CD1c-positive myeloid dendritic cell (primary cell): Measurements from ENCODE around the gene SOS1.
"Not testable (repeated sequence)": the region's sequence is repeated elsewhere in the genome, so short reads cannot be mapped to it uniquely, and the experiment has no call there.

Source experiments
- DNase-seq: peaks from one replicate; pipeline ENCODE4 v3.0.0-alpha.2; 2016; ENCODE audit errors: extremely low spot score

SOS1 gene

DNA sequence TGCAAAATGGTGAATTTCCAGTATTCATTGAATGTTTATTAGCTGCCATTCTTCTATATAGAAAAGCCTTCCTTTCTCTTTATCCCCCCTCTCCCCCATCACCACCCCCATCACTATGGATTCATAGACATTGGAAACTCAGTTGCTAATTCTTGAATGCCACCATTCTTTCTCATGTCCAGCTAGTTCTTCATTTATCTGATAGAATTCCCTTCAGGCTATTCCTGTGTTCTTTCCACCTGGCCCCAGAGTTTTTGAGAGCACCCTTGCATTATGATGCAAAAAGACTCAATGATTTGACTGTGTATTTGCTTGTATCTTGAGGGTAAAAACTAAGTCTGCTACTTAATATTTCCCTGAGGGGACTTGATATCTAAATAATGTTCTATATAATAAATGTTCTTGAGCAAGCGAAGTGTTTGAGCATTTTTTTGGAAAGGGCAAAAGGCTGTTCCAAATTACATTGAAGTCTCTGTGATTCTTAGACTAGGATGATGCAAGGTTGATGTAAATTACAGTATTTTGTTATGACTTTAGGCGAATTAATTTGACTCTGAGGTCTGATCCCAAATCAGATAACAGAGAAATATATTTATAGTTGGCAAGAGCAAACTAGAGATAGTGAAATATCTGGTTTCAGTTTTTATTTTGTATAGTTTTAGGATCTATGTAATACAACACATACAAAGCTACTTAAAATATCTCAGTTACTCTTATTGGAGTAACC, 18.8 kb upstream of the SOS1 start:
- no peak for DNase-seq

DNA sequence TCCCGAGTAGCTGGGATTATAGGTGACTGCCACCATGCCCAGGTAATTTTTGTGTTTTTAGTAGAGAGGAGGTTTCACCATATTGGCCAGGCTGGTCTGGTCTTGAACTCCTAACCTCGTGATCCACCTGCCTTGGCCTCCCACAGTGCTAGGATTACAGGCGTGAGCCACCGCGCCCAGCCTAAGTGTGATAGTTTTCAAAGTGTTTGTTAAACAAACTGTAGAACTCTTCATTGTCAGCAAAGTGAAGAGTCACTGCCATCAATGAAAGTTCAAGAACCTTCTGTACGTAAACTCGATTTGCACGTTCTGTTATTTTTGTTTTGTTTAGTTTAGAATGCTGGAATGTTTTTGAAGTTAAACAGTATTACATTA, 18.0 kb upstream of the SOS1 start:
- DNase-seq = no peak

DNA sequence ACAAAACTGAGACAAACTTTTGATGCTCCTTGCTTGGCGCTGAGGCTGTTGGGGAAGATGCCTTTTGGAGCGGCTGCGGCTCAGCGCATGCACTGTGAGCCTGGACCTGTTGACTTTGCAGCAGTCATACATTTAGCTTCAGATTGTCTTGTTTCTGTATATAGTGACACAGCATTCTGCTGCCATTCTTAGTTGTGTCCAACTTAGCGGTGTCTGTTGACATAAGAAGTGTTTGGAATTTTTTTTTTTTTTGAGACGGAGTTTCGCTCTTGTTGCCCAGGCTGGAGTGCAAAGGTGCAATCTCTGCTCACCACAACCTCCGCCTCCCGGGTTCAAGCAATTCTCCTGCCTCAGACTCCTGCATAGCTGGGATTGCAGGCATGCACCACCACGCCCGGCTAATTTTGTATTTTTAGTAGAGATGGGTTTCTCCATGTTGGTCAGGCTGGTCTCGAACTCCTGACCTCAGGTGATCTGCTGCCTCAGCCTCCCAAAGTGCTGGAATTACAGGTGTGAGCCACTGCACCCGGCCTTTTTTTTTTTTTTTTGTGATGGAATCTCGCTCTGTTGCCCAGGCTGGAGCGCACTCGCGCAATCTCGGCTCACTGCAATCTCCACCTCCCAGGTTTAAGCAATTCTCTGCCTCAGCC, 17.5 kb upstream of the SOS1 start:
- DNase-seq = not testable (repeated sequence)

DNA sequence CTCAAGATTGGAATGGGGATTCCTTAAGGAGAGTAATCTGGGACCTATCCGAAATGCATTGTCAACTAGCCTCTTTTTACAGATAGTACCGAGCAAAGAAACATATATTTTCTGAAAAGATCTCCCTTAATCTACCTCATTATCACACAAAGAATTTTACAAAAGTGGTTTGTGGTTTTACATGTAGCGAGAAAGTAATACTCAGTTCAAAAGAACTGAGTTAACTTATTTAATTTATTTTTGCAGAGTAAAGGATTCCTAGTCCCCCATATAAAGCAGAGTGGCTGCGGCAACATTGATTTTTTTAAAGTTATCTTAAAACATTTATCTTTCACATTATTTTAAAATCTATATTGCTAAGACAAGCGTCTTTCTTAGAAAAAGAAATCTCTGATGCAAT, 15.9 kb upstream of the SOS1 start:
- DNase-seq = no peak

DNA sequence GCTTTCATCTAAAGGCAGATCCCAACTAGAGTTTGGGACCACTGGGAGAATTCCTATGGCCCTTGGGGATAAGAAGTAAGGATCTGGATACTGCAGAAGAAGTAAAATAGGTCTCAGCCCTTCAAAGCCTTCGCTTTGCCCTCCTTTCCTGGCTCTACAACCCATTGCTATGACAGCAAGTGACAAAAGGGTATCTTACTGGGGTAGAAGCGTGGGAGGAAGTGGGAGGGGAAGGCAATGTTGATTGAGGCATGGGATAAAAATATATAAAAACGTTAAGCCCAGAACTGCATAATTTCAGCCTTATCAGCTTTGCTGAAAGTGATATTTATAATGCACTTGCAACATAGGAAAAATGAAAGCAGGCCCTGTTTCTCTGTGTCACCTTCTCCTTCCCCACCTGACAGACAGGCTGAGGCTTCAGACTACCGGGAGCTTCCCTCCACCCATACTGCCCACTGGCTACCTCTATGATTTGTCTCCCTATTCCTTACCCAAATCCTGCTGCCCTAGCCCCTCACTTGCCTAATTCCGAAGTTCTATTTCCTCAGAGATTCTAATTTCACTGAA, 14.9 kb upstream of the SOS1 start:
- DNase-seq = no peak

DNA sequence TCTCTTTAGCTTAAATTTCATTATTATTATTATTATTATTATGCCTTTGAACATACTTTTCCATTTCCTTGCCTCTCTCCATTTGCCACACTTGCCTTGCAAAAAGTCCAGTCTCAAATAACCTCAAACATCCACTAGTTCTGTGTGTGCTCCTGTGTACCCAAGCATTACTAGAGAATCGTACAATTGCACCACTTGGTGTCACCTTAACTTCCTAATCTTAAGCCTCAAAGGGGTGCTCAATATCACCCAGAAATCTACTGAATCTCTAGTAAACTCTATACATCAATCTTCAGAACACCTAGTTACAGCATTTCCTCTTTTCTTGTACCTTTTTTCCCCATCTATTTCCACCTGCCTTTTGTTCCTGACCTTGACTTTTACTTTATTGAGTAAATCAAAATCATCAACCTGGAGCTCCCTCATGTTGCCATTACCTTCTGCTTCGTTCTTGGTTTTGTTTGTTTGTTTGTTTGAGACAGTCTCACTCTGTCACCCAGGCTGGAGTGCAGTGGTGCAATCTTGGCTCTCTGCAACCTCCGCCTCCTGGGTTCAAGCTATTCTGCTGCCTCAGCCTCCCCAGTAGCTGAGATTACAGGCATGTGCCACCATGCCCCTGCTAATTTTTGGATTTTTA, 12.5 kb upstream of the SOS1 start:
- DNase-seq = no peak

DNA sequence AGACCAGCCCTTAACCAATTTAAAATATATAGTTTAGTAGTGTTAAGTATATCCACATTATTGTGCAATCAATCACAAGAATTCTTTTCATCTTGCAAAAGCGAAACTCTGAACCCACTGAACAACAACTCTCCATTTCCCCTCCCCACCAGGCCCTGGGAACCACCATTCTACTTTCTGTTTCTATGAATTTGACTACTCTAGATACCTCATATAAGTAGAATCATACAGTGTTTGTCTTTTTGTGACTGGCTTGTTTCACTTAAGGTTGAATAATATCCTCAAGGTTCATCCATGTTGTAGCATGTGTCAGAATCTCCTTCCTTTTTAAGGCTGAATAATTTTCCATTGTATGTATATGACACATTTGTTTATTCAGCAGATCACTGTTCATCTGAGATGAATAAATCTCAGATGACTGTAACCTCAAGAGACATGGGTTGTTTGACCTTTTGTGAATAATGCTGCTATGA, 8.1 kb upstream of the SOS1 start:
- DNase-seq = peak; percentile 67

DNA sequence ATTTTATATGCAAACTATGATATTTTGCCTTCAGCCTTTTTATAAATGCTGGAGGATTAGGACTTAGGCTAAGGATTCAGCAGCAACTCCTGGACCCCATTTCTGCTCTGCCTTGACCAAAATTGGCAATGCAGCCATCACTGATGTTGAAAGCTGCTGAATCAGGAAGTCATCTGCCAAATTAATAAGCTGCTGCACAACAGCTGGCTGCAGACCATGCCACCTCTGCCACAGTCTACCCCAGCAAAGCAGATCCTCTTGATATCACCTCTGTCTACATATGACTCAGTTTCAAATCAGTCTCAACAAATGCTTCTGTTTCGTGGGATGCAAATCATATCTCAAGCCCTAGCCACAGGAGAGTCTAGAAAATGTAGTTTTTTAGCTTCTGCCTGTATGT, 7.1 kb upstream of the SOS1 start:
- DNase-seq = peak; percentile 41

DNA sequence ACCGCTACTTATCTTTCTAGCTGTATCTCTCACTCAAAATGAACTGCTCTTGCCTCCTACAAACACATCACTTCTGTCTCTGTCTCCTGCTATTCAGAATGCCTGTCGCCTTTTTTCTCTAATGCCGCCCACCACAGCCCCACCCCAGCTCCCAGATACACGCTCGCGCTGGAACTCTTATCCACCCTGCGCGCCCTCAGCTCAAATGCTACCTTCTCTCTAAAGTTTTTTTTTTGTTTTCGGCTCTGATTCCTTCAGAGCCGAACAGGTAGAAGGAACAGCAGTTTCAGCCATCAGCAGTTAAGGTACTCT, 3.9 kb upstream of the SOS1 start:
- peak; percentile 29 for DNase-seq

DNA sequence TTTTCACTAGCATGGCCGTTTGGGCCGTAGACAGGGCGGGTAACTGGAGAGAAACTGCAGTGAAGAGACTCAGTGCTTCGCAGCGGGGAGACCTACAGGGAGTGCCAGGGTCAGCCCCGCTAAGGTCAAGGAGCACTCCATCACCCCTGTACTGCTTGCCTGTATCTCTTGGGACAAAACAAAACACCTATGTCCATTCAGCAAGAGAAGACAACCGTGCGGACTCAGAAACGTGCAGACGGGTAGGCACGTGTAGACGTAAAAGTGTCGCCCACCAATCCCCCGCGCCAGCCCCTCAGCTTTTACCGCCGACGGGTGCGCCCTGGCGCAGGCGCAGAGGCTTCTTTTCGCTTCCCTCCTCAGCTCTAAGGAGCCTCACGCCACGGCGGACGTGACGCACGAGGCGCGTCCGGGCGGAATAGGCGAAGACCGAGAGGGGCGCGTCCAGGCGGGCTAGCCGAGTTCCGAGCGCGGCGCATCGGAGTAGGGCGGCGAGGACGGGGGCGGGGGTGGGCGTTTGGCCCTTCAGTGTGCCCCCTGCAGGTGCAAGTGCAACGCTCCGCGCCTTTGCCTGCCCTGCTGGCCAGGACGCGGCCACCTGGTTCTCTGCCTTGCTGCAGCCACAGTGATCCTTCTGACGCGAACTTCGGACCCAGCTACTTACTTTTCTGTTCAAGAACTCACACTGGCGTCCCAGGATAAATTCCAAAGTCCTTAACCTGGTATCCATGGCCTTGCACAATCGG, 3.3 kb upstream of the SOS1 start:
- DNase-seq = peak; percentile 98

DNA sequence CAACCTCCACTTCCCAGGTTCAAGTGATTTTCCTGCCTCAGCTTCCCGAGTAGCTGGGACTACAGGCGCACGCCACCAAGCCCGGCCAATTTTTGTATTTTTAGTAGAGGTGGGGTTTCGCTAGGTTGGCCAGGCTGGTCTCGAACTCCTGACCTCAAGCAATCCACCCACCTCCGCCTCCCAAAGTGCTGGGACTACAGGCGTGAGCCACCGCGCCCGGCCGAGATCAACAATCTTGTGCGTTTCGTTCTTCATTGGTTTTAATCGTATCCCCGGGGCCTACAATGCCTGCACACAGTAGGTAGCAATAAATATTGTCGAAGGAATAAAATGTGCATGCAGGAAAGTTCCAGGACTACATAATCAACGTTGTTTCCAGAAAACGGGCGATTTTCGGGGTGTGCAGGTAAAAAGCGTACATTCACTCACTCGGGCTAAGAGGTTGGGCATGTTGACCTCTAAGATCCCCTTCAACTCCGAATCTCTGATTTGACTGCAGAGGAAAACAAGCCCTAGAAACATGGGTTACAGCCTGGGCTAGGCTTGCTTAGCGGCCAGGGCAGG, 2.7 kb upstream of the SOS1 start:
- no peak for DNase-seq

DNA sequence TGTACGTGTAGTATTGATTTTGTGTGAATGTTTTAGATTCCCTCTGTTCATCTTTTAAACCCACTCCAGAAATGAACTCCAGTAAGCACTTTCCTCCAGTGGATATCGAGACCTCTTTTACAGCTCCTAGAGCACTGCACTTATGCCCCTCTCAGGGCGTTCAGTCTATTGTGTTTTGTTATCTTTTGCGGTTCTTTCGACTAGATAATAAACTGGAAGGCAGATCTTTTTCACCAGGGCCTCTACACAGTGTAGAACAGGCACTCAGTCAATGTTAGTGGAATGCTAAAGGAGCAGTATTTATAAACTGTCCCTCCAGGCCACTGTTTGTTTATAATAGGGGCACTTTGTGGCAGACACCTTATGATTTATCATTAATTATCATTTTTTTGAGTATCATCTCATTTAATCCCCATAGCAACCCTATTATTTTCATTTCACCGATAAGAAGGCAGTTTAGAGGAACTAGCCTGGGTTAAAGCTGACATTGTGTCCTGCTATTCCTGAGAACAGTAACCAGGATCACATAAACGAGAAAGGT, 742 bp upstream of the SOS1 start:
- DNase-seq = no peak

DNA sequence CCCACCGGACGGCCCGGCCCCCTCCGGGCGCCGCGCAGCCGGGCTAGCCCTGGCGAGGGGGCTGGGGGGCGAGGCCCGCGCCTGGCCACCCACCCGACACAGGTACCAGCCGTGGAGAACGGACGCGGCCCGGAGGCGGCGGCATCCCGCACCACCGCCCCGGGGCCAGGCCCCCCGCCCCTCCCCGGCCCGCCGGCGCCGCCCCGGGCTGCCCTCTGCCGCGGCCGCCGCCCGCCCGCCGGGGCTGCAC, 405 bp downstream of the SOS1 start:
- DNase-seq = no peak

DNA sequence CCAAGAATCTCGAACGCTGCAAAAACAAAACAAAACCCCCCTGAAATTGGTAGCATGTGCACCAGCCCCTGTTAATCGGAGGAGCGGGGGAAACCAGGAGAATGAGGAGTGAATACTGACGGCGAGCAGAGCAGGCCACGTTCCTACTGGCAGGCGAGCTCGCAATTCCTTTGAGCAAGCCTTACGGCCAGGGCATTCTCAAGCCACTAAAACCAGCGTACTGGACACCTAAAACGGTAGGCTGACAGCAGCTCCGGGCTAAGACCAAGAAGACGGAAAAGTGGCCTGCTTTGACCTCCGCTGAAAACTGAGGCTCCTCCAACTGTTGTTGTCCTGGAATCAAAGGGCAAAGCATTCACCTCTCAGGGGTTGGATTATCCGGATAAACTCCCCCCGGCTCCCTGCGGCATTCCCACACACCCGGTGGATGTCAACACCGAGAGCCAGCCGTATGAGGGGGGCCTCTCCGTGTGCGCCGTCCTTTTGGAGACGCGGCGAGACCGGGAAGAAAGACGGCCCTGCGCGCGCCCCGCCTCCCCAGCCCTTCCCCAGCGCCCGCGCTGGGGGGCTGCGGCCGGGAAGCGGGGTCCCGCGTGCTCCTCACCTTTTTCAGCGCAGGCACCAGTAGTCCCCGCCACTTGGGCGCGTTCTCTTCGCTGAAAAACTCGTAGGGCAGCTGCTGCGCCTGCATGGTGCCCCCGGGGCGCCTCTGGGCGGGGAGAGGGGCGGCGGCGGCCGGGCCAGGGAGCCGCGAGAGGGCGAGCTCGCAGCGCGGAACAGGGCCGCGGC, 925 bp downstream of the SOS1 start:
- DNase-seq = peak; percentile 57

DNA sequence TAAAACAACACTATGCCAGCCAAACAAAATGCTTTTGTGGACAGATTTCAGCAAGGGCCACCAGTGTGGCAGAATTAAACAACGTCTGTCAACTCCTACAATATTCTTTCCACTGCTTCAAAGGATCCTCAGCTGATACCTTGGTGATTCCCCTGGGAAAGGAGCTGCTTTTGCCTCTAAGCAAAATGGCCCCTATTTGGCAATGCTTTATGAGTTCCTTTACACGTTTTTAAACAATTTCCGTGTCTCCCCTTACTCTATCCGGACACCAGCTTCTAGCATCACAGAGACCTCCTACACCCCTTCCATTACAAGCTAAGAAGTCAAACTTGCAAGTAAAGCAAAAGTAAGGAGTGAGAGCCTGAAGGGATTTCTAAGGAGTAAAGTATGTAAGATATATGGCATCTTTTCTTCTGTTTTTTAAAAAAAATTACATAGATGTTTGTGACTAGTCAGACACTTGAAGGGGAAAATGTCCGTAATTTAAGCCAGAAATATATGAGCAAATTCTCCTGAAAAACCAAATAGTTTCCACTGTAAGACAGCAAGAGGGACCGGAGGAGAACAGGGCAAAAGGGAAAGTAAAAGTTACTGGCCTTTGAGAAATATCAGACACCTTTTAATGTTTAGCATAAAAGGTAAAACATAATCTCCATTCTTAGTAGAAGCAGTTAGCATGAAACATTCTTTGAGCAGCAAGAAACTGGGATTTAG, 1.9 kb downstream of the SOS1 start:
- no peak for DNase-seq

DNA sequence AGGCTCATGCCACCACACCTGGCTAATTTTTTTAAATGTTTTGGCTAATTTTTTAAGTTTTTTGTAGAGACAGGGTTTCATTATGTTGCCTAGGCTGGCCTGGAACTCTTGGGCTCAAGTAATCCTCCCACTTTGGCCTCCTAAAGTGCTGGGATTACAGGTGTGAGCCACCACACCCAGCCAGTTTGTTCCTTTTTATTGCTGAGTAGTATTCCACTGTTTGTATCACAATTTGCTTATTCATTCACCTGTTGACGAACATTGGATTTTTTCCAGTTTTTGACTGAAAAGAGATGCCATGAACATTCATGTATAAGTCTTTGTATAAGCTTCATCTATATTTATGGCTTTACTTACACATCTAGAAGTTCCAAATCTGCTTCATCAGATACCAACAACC, 5.3 kb downstream of the SOS1 start:
- DNase-seq = no peak

DNA sequence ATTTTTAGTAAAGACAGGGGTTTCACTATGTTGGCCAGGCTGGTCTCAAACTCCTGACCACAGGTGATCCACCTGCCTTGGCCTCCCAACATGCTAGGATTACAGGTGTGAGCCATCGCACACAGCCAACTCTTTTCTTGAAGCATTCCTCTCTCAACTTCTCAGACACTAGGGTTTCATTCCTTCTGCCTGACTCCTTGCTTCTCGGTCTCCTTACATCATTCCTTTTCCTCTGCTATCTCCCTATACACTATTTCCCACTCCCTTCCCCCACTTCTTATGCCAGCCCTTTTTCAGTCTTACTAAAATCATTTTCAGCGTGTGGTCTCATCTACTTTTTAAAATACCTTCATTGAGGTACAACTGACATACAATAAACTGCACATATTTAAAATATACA, 6.1 kb downstream of the SOS1 start:
- no peak for DNase-seq

DNA sequence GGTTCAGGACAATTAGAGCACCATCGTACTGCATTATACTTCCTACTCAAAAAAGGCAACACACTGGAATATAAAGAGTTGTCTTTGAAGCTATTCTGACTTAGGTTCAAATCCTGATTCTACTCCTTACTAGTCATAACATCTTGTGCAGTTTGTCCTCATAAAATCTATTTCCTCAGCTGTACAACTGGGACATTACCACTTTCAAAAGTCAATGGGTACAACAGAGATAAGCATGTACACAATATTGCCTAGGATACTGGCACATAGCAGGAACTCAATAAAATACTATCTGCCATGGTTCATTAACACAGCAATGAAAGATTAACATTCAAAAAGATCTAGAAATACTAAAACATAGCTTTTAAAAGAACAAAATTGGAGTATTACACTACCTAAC, 11.3 kb downstream of the SOS1 start:
- DNase-seq = no peak

DNA sequence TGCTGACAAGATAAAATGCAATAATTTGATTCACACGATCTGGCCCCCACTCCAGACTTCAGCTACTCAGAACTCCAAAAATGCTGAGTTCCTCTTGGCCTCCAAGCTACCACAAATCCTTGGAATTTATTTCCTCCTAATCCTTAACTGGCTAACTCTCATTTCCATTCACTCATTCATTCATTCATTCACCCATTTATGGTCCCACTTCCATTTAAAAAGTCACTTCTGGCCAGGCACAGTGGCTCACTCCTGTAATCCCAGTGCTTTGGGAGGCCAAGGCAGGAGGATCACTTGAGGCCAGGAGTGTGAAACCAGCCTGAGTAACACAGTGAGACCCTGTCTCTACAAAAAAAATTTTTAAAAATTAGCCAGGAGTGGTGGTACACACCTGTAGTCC, 12.5 kb downstream of the SOS1 start:
- no peak for DNase-seq

DNA sequence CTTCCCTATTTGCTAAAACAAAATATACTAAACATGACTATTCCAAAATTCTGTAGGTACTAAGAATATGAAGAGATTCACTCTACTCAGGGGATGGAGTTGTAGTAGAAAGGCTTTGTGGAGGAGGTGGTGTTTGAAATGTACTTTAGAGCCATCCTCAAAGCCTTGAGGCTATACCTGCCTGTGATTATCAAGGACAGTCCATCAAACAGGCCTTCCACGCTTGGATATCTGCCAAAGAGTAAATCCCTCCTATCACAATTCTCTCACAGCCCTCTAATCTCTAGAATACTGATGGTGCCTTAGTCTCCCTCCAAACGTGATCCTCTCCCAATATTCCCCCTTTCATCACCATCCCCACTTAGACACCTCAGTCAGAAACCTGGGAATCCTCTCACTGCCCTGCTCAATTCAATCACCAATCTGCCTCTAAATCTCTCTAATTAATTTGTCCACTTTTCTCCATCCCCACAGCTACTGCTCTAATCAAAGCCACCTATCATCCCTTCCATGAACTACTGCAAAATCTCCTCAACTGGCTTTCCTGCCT, 13.1 kb downstream of the SOS1 start:
- no peak for DNase-seq
